GM21360 (cell line): ENCODE data around the gene PPP1R3E.

Experiments used
- ATAC-seq: cut with Tn5 transposase; IDR thresholded peaks from one replicate; pipeline ENCODE4 v1.9.1; 2021; ENCODE audit warnings: mild to moderate bottlenecking, moderate library complexity; ENCODE audit not compliant: unreplicated experiment

PPP1R3E gene

DNA sequence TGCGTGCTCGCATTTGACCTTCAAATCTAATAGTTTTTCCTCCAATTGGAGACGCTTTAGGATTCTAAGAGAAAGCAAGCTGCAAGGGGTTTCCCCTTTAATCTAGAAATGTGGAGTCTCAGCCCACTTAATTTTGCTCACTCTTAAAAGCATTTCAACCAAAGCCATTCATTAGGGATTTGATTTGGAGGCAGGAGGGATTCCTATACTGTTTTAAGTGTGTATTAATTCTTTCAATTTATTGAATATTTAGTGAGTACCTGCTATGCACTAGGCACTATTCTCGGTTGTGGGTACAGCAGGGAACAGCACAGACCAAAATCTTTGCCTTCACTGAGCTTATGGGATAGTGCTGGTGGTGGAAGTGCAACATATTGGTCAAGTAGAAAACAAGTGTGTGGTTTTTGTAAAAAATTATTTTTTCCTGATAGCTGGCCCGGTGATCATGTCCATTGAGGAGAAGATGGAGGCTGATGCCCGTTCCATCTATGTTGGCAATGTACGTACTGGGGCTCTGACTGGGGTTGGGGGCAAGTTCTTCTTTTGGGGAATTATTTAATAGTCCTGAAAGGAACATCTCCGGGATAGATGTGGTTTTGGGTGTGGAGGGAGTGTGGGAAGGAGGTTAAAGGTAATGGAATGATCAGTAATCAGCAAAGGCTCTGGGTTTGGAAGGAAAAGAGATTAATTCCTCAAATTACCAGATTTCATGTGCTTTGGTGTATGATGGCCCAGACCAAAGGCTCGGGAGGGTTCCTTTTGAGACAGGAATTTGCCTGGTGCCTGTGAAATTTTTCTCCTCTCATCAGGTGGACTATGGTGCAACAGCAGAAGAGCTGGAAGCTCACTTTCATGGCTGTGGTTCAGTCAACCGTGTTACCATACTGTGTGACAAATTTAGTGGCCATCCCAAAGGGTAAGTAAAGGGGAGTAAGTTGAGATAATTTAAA, 20.2 kb upstream of the PPP1R3E start:
- no peak for ATAC-seq

- no peak for ATAC-seq
Observed at GRCh38 chr14:23321572-23322547, 19.2 kb upstream of the PPP1R3E start.

DNA sequence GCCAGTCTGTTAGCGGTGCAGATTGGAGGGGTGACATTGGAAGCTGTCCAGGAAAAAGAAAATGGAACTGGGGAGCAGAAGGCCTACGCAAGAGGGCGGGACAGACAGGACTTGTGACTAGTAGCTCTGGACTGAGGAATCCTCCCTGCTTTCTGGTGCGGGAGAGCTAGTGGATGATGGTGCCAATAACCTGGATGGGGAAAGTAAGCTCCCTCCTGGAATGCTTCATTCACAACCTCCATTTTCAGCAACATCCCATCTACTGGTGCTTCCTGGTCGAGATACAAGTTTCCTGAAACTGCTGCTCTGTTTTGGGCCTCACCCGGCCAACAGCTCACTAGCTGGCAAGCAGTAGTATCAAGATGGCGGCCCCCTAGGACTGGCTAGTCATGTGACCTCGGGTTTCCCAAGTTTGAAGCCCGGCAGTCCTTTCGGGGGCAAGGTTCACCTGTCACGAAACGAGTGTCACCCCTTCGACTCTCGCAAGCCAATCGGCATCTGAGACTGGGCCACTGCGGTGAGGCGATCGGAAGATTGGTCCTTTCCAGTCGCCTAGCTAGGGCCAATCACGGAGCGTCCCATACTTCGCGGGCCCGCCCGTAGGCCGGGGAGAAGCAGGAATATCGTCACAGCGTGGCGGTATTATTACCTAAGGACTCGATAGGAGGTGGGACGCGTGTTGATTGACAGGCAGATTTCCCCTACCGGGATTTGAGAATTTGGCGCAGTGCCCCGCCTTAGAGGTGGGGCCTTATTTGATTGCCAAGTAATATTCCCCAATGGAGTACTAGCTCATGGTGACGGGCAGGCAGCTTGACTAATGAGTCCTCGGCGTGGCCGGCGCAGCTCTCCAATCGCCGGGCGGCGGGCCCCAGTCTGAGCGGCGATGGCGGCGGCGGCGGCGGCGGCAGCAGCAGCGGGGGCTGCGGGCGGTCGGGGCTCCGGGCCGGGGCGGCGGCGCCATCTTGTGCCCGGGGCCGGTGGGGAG, 18.2 kb upstream of the PPP1R3E start, which contains the start of gene PABPN1:
Gene PABPN1 (plus strand): TSS at position 874 of the 988 bp plus-strand sequence. CDS start 13 bp downstream, at position 887.
- peak; percentile 84 for ATAC-seq

- ATAC-seq: no peak
Observed at GRCh38 chr14:23319746-23320583, 17.3 kb upstream of the PPP1R3E start.

- no peak for ATAC-seq
Observed at GRCh38 chr14:23316300-23316699, 13.6 kb upstream of the PPP1R3E start.

GRCh38 chr14:23310546-23310945, 7.9 kb upstream of the PPP1R3E start:
- ATAC-seq: no peak

GRCh38 chr14:23308721-23309445, 6.2 kb upstream of the PPP1R3E start:
- ATAC-seq: no peak

GRCh38 chr14:23307687-23308644, 5.3 kb upstream of the PPP1R3E start:
- no peak for ATAC-seq

DNA sequence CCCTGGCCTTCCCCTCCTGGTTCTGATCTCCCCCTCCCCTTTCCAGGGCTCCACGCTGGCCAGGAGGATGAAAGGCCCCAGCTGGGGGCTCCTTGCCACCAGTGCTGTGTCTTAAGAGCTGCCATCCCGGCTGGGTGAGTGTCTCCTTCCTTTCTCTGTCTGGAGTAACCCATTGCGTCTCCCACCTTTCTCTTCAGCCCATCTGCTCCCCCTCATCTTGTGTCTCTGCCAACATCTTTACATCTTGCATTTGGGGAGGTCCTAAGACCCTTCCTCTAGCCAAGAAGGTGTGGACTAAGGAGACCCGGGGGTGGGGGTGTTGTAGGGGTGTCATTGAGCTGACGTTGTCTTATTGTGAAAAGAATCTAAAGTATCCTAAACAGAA, 4.5 kb upstream of the PPP1R3E start:
- ATAC-seq: no peak

GRCh38 chr14:23306412-23307145, 3.9 kb upstream of the PPP1R3E start, which contains the start of gene BCL2L2:
Gene BCL2L2 (plus strand): TSS chr14:23306833. CDS start chr14:23307768, 935 bp downstream.
- ATAC-seq: no peak

- ATAC-seq: no peak
Observed at GRCh38 chr14:23301969-23302289, 730 bp downstream of the PPP1R3E start.

GRCh38 chr14:23301288-23301968, 1.2 kb downstream of the PPP1R3E start:
- peak; percentile 65 for ATAC-seq

DNA sequence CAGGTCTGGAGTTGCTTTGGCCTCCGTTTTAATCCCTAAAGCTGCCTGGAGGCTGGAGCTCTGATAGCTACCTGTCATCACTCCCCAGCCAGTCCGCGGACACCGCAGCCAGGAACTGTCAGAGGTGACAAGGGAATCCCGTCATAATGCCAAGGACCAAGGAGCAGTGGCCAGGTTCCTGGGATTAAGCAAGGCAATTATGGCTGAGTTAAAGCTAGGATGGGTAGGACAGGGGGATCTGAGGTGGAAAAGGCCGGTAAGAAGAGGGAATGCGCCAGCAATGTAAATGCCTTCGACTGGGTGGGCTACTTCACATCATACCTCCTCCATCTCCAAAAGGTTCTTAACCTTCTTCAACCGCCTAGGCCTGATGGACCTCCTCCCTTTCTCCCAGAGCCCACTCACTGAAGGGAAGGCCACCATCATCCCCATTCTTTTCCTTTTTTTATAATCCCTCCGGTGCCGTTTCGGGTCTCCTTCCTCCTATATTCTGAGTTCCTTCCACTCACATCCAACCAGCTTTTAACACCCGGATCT, 1.9 kb downstream of the PPP1R3E start:
- no peak for ATAC-seq

DNA sequence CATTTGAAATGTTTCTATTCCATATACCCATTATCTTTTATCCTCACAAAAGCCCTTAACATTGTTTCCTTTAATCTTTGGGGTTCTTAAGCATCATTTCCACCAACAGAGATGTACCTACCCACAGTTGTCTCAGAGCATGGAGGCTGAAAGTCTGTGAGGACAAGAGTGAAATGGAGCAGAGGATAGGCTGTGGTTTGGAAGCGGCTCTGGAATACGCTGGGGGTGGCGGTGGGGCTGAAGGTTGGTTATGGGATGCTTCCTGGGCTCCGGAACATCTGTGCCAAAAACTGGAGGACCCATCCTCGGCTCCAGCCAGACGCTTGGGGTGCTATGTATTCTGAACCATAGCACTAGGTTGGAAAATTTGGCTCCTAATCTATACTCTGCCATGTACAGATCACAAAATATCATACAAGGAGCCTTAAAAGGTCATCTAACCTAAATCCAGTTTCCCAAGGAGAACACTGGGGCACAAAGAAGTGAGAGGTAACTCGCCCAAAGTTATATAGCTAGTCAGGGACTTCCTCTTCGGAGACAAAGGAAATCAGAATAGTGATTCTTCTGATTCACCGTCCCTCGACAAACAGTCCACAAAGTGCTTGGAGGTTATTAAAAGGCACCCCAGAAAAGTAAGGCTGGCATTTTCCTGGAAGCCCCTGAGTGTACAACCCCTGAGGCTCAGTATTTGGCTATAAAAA, 2.5 kb downstream of the PPP1R3E start:
- no peak for ATAC-seq

GRCh38 chr14:23299211-23299957, 3.3 kb downstream of the PPP1R3E start:
- ATAC-seq: no peak
